Astrocyte of the spinal cord (primary cell): ENCODE measurements around the gene PRR15L.
"Not testable (repeated sequence)": the region's sequence is repeated elsewhere in the genome, so short reads cannot be mapped to it uniquely, and the experiment has no call there.

Source experiments
- DNase-seq: peaks from one replicate; pipeline ENCODE4 v3.0.0; 2011; ENCODE audit warnings: low read depth, low spot score
- H3K4me3 ChIP-seq: 2 replicates; pipeline ENCODE4 v1.5.1; 2011; ENCODE audit warnings: low read depth, mild to moderate bottlenecking, low read length, moderate library complexity
- in situ Hi-C: cut with HindIII; loops from 2 replicates; pipeline ENCODE4 v1.10.0; 2017; ENCODE audit warnings: low sequenced_read_pairs
- TF ChIP-seq, protein P1 (sequence below): IDR thresholded peaks from 2 replicates; pipeline ENCODE4 v1.5.1; 2012; ENCODE audit warnings: low read depth, mild to moderate bottlenecking, low read length, inconsistent platforms

Gene PRR15L

DNA sequence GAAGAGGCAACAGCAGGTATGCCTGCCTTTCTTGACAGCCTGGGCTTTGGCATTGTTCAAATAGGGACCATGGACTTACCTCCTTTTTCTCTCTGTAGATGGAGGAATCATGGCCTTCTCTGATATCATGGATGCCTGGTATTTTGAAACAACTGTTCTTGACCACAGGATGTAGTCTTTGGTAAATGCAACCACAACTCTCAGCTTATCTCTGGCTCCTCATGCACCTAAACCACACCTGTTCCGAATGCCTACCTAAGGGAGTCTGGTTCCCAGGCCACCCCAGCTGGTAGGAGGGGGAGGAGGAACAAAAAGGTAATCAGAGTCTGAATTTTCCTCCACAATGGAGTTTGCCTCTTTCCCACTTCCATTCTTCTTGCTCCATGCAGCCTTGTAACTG, 32.0 kb upstream of the PRR15L start:
- TF ChIP-seq, protein P1, sequence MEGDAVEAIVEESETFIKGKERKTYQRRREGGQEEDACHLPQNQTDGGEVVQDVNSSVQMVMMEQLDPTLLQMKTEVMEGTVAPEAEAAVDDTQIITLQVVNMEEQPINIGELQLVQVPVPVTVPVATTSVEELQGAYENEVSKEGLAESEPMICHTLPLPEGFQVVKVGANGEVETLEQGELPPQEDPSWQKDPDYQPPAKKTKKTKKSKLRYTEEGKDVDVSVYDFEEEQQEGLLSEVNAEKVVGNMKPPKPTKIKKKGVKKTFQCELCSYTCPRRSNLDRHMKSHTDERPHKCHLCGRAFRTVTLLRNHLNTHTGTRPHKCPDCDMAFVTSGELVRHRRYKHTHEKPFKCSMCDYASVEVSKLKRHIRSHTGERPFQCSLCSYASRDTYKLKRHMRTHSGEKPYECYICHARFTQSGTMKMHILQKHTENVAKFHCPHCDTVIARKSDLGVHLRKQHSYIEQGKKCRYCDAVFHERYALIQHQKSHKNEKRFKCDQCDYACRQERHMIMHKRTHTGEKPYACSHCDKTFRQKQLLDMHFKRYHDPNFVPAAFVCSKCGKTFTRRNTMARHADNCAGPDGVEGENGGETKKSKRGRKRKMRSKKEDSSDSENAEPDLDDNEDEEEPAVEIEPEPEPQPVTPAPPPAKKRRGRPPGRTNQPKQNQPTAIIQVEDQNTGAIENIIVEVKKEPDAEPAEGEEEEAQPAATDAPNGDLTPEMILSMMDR = no peak
- no peak for DNase-seq
- in situ Hi-C loops = no loop called here
- no peak overlapping the region for H3K4me3 ChIP-seq

DNA sequence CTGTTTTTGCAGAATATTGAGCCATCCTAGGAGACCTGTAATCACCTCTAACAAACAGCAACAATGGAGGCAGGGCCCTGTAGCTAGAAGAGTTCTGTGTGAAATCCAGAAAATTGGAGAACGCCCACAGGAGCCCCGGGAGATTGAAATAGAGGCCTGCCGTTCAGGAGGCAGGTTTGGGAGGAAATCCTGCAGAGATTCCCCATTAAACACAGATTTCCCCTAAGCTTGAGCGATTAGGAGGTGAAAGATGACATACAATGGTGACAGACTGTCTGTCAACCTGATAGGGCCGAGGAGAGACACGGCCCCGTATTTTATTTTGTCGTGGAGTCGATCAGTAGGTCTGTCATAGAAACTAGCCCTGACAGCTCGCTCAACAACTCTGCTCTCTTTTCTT, 31.5 kb upstream of the PRR15L start:
- in situ Hi-C loops = no loop called here
- DNase-seq = no peak
- no peak overlapping the region for H3K4me3 ChIP-seq
- TF ChIP-seq, protein P1 = no peak

DNA sequence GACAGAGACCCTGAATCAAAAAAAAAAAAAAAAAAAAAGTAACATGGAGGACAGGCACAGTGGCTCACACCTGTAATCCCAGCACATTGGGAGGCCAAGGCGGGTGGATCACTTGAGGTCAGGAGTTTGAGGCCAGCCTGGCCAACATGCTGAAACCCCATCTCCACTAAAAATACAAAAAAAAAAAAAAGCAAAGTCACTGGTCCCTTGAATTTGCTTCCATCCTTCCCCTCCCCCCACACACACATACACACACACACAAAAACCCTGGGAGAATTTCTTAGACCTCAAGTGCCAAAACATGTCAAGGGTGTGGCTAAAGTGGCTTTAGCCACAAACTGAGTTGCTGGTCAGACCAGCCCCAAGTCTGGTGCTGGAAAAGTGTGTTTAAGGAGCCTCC, 30.8 kb upstream of the PRR15L start:
- DNase-seq, H3K4me3 ChIP-seq, in situ Hi-C loops: not testable (repeated sequence)

DNA sequence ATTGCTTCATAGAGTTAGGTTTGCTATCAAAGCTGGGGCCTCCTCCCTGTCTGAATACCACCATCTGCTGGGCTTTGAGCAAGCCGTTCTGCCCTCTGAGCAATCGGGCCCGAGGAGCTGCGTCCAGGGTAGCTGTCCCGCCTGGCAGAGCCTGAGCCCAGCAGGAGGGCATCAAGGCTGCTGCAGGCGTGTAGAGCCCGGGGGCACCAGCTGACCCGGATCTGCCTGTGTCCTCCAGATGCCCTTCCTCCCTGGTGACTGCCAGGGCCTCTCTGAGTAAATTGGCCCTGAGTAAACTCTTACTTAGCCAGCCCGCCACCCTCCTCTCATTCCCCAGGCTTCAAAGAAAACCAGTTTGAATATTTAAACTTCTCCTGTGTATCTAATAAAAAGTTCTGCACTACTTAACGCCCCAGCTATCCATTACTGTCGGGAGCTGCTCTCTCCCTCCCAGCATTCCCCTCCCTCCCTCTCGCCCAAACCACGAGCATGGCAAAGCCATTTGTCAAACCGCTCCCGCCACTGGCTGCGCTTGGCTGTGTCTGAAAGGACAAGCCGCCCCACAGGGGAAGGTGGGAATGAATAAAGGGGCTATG, 29.7 kb upstream of the PRR15L start:
- TF ChIP-seq, protein P1 = no peak
- in situ Hi-C loops = no loop called here
- H3K4me3 ChIP-seq = no peak overlapping the region
- DNase-seq = no peak

DNA sequence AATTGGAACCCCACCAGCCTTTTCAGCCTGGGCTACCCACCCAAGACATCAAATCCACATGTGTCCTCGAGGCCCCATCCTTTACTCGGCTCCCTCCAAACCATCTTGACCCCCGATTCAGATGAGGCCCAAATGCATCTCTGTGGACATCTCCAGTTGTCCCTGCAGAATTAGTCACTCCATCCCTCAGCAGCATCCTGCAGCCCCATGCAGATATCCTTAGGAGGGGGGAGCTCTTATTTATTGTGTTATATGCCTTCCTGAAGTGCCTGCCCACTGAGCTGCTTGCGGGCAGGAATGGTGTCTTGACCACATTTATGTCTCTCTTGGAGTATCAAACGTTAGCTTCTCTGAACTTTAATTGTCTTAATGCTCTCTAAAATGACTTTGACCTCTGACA, 28.8 kb upstream of the PRR15L start:
- DNase-seq = no peak
- TF ChIP-seq, protein P1 = no peak
- H3K4me3 ChIP-seq = no peak overlapping the region
- in situ Hi-C loops = no loop called here

DNA sequence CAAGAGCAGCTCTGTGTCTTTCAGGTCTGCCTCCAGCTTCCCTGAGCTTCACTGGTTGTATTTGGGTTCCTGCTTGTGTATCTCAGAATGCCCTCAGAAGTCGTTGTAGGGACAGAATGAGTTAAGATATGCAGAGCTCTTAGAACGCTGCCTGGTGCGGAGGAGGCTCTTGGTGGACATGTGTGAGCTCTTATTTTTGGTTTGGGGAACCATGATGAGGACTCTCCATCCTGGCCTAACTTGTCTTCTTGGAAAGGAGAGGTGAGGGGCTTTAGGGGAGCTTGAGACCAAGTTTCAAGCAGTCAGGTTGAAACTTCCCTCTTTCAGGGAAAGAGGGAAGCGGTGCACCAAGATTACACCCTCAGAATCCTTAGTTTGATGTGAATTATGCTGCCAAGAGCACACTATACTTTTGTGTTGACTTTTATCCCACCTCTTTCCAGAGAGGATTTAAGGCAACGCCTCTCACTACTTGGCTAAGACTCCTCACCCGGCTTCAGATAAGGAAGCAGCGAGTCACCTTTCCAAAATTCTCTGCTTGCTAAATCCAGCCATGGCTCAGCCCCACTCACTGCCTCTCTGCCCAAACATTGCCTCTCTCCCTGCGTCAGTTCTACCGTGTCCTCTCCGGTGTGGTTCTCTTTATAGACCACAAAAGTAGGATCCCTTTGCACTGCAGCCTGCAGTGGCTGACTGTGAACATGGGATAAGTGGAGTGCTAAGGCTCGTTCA, 26.0 kb upstream of the PRR15L start:
- DNase-seq = no peak
- no peak overlapping the region for H3K4me3 ChIP-seq
- in situ Hi-C loops = no loop called here
- TF ChIP-seq, protein P1 = no peak

DNA sequence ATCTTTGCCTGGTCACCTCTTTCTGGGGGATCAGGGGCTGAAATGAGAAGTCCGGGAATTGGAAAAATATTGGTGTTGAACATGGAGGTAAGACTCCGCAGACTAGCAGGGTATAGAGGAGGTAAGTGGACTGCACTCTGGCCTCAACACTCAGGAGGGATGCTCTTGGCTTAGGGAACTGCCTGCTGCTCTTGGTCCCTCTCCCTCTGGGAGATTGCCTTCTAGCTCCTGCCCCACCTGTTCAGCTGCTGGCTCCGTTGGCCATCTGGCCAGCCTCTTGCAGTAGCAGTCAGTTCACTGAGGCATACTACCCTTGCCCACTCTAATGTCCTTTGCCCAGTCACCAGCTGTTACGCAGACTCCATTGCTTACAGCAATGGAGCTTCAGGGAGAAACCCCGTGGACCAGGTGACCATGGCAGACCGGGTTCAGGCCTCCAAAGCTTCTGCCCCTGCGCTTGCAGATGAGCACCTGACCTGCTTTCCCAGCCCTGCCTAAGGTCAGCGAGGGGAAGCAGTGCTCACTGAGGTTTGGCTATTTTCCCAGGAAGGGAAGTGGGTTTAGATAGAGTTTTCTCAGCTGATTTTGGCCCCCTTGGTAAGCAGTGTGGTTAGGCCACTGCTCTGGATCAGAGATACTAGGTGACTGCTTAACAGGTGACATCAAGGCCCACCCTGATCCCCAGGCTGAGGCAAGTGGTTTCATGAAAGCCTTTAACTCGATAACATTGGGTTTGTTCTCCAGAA, 25.1 kb upstream of the PRR15L start:
- TF ChIP-seq, protein P1 = no peak
- in situ Hi-C loops = no loop called here
- no peak for DNase-seq
- H3K4me3 ChIP-seq = no peak overlapping the region
